SU-DHL-6 (cell line): ENCODE results near the gene DNAJC13.

Experiments used
- H2AFZ ChIP-seq: fragments of 200-600 bp; sonication (generic); 2 replicates; pipeline ENCODE4 v1.6.1; 2014; ENCODE audit warnings: low read depth, mild to moderate bottlenecking, moderate library complexity, mixed read lengths, antibody characterized with exemption, low read length; ENCODE audit not compliant: severe bottlenecking
- H3F3A ChIP-seq: fragments of 200-600 bp; shearing (Covaris generic); 2 replicates; pipeline ENCODE4 v1.6.0; 2016; ENCODE audit warnings: antibody characterized with exemption, mild to moderate bottlenecking; ENCODE audit not compliant: insufficient read depth
- H3K27ac ChIP-seq: fragments of 200-600 bp; sonication (generic); 2 replicates; pipeline ENCODE4 v1.5.1; 2016; ENCODE audit warnings: low read depth, mild to moderate bottlenecking, low read length, moderate library complexity, mixed read lengths
- H3K27me3 ChIP-seq: fragments of 200-600 bp; sonication (generic), shearing (Covaris generic); 2 replicates; pipeline ENCODE4 v1.6.0; 2014; ENCODE audit warnings: mild to moderate bottlenecking, low read length
- H3K36me3 ChIP-seq: fragments of 200-600 bp; sonication (generic); 2 replicates; pipeline ENCODE4 v1.6.1; 2014; ENCODE audit warnings: mild to moderate bottlenecking, low read length, mixed read lengths
- H3K4me2 ChIP-seq: fragments of 300-600, 200-600 bp; shearing (Covaris generic), sonication (generic); 2 replicates; pipeline ENCODE4 v1.6.0; 2014; ENCODE audit warnings: low read length, low read depth, mild to moderate bottlenecking; ENCODE audit not compliant: poor library complexity, severe bottlenecking
- H3K4me3 ChIP-seq: fragments of 200-600 bp; sonication (generic); 2 replicates; pipeline ENCODE4 v1.5.1; 2014; ENCODE audit warnings: antibody characterized with exemption, low read length, mild to moderate bottlenecking, mixed read lengths; ENCODE audit not compliant: insufficient read depth, poor library complexity, severe bottlenecking
- H3K79me2 ChIP-seq: fragments of 200-600 bp; sonication (generic); 2 replicates; pipeline ENCODE4 v1.6.1; 2014; ENCODE audit warnings: mild to moderate bottlenecking, low read length, moderate library complexity; ENCODE audit not compliant: insufficient read depth
- H3K9ac ChIP-seq: fragments of 200-600 bp; sonication (generic); 2 replicates; pipeline ENCODE4 v1.7.0; 2014; ENCODE audit warnings: mild to moderate bottlenecking, low read length
- H3K9me2 ChIP-seq: fragments of 200-600 bp; sonication (generic); replicated peaks from 2 replicates; pipeline ENCODE4 v1.6.1; 2014; ENCODE audit warnings: low read length; ENCODE audit not compliant: insufficient read depth
- H3K9me3 ChIP-seq: fragments of 200-600 bp; sonication (generic); 2 replicates; pipeline ENCODE4 v1.6.1; 2014; ENCODE audit warnings: low read length, mixed read lengths; ENCODE audit not compliant: insufficient read depth
- H4K20me1 ChIP-seq: fragments of 200-600 bp; sonication (generic); 2 replicates; pipeline ENCODE4 v1.6.1; 2014; ENCODE audit warnings: low read depth, mild to moderate bottlenecking, antibody characterized with exemption, low read length, moderate library complexity, mixed read lengths
- EZH2phosphoT487 ChIP-seq: fragments of 200-600 bp; sonication (generic), shearing (Covaris generic); conservative IDR thresholded peaks from 2 replicates; pipeline ENCODE4 v1.6.1; 2018; ENCODE audit warnings: mild to moderate bottlenecking, antibody characterized with exemption, low read length, moderate library complexity, mixed read lengths
- TF ChIP-seq, protein P1 (sequence below): fragments of 200-600 bp; sonication (generic); IDR thresholded peaks from one replicate; pipeline ENCODE4 v1.5.1; 2017; ENCODE audit warnings: antibody characterized with exemption, mild to moderate bottlenecking, low read length, moderate library complexity; ENCODE audit not compliant: insufficient read depth, poor library complexity, severe bottlenecking

The DNAJC13 gene

DNA sequence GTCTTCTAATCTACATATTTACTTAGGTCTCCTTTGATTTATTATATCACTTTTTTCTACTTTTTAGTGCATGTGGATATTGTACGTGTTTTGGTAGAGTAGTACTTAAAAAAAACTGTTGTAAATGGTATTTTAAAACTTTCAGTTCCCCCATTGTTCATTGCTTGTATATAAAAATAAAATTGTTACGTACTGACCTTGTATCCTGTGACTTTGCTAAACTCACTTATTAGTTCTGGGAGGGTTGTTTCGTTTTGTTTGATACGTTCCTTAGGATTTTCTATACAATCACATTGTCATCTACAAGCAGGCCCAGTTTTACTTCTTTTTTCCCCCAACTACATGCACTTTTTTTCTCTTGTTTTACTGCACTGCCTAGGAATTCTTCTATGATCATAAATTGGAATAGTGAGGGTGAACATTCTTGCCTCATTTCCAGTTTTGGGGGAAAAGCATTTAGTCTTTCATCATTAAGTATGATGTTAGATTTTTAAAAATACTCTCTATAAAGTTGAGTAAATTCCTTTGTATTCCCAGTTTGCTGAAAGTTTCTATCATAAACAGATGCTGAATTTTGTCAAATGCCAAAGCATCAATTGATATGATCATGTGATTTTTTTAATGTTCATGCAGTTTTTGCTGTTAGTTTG is 146.2 kb downstream of the DNAJC13 start:
- Histone ChIP-seq H3K4me3 (no peak overlapping the region), H3K27me3 (no peaks in the 10 kb centered on the region), H3K4me2 (peak overlapping the region; percentile 17), H3K79me2 (no peaks in the 10 kb centered on the region), H2AFZ (no peak overlapping the region), H3K9me2 (no peaks in the 10 kb centered on the region), H3K27ac (no peak overlapping the region), H3F3A (no peaks in the 10 kb centered on the region), H3K36me3 (no peaks in the 10 kb centered on the region), H4K20me1 (no peaks in the 10 kb centered on the region), H3K9ac (no peak overlapping the region), H3K9me3 (no peaks in the 10 kb centered on the region)
- TF ChIP-seq, protein P1, sequence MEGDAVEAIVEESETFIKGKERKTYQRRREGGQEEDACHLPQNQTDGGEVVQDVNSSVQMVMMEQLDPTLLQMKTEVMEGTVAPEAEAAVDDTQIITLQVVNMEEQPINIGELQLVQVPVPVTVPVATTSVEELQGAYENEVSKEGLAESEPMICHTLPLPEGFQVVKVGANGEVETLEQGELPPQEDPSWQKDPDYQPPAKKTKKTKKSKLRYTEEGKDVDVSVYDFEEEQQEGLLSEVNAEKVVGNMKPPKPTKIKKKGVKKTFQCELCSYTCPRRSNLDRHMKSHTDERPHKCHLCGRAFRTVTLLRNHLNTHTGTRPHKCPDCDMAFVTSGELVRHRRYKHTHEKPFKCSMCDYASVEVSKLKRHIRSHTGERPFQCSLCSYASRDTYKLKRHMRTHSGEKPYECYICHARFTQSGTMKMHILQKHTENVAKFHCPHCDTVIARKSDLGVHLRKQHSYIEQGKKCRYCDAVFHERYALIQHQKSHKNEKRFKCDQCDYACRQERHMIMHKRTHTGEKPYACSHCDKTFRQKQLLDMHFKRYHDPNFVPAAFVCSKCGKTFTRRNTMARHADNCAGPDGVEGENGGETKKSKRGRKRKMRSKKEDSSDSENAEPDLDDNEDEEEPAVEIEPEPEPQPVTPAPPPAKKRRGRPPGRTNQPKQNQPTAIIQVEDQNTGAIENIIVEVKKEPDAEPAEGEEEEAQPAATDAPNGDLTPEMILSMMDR, result no peak
- no peak for TF ChIP-seq EZH2phosphoT487

DNA sequence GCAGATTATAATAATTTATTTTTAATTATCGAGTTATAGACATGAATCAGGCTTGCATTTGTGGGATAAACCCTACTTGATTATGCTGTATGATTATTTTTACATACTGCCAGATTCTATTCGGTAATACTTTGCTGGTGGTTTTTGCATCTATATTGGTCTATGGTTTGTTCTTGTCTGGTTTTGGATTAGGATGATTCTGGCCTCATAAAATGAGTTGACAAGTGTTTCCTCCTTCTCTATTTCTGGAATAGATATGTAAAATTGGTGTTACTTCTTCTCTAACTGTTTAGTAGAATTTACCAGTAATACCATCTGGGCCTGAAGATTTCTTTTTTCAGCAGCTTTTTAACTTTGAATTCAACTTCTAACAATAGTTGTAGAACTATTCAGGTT is 146.8 kb downstream of the DNAJC13 start:
- TF ChIP-seq, protein P1, result no peak
- TF ChIP-seq EZH2phosphoT487, result no peak
- no peak overlapping the region for H3K4me3 ChIP-seq
- H3K4me2 ChIP-seq, result peak overlapping the region; percentile 17
- H3K27ac ChIP-seq, result no peak overlapping the region
- no peak overlapping the region for H3K9ac ChIP-seq
- no peaks in the 10 kb centered on the region for H3F3A ChIP-seq
- H3K36me3 ChIP-seq, result no peaks in the 10 kb centered on the region
- H4K20me1 ChIP-seq, result no peaks in the 10 kb centered on the region
- H3K27me3 ChIP-seq, result no peaks in the 10 kb centered on the region
- no peaks in the 10 kb centered on the region for H3K79me2 ChIP-seq
- no peaks in the 10 kb centered on the region for H3K9me2 ChIP-seq
- no peaks in the 10 kb centered on the region for H3K9me3 ChIP-seq
- H2AFZ ChIP-seq, result no peak overlapping the region

DNA sequence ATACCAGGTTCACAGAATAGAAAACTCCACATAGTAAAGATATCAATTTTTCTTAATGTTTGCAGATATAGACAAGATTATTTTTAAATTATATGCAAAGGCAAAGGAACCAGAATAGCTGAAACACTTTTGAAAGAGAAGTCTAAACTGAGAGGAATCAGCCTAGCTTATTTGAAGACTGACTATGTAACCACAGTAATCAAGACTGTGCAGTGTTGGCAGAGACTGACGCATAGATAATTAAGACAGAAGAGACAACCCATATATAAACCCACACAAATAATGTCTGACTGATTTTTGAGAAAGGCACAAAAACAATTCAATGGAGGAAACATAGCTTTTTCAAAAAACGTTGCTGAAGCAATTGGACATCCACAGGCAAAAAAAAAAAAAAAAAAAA is 151.1 kb downstream of the DNAJC13 start:
- no peaks in the 10 kb centered on the region for H3K9me2 ChIP-seq
- no peak overlapping the region for H3K4me3 ChIP-seq
- no peak overlapping the region for H3K27ac ChIP-seq
- H2AFZ ChIP-seq, result no peak overlapping the region
- H3F3A ChIP-seq, result no peaks in the 10 kb centered on the region
- no peaks in the 10 kb centered on the region for H3K36me3 ChIP-seq
- H3K9me3 ChIP-seq, result no peaks in the 10 kb centered on the region
- H3K4me2 ChIP-seq, result no peak overlapping the region
- H3K79me2 ChIP-seq, result no peaks in the 10 kb centered on the region
- no peak overlapping the region for H3K9ac ChIP-seq
- H3K27me3 ChIP-seq, result no peaks in the 10 kb centered on the region
- no peak for TF ChIP-seq EZH2phosphoT487
- TF ChIP-seq, protein P1, result no peak
- H4K20me1 ChIP-seq, result no peaks in the 10 kb centered on the region
